ENCODE measurements around the gene ALDH8A1.

ALDH8A1 gene

GRCh38 chr6:134950482-134950881, 581 bp upstream of the ALDH8A1 start:
- DNase-seq = no peak

GRCh38 chr6:134948691-134949090, 1.2 kb downstream of the ALDH8A1 start:
- no peak for DNase-seq

GRCh38 chr6:134948142-134948541, 1.8 kb downstream of the ALDH8A1 start:
- DNase-seq = no peak

GRCh38 chr6:134945045-134945444, 4.9 kb downstream of the ALDH8A1 start:
- DNase-seq = no peak

GRCh38 chr6:134943522-134944111, 6.3 kb downstream of the ALDH8A1 start:
- no peak for DNase-seq

- DNase-seq = no peak
Observed at GRCh38 chr6:134938896-134939295, 11.0 kb downstream of the ALDH8A1 start.

GRCh38 chr6:134937426-134937825, 12.5 kb downstream of the ALDH8A1 start:
- DNase-seq = no peak

GRCh38 chr6:134936931-134937330, 13.0 kb downstream of the ALDH8A1 start:
- no peak for DNase-seq

- DNase-seq = no peak
Observed at GRCh38 chr6:134936476-134936875, 13.4 kb downstream of the ALDH8A1 start.

GRCh38 chr6:134934793-134935485, 15.0 kb downstream of the ALDH8A1 start:
- no peak for DNase-seq

GRCh38 chr6:134932535-134933470, 17.1 kb downstream of the ALDH8A1 start:
- no peak for DNase-seq

GRCh38 chr6:134932098-134932497, 17.8 kb downstream of the ALDH8A1 start:
- no peak for DNase-seq

- no peak for DNase-seq
Observed at GRCh38 chr6:134930463-134930862, 19.4 kb downstream of the ALDH8A1 start.

GRCh38 chr6:134928151-134928900, 21.6 kb downstream of the ALDH8A1 start:
- DNase-seq = no peak

- DNase-seq = no peak
Observed at GRCh38 chr6:134925800-134926199, 24.1 kb downstream of the ALDH8A1 start.

GRCh38 chr6:134921721-134922261, 28.1 kb downstream of the ALDH8A1 start:
- DNase-seq = no peak

- DNase-seq = no peak
Observed at GRCh38 chr6:134921276-134921675, 28.6 kb downstream of the ALDH8A1 start.

GRCh38 chr6:134920422-134920821, 29.5 kb downstream of the ALDH8A1 start:
- DNase-seq = no peak

- no peak for DNase-seq
Observed at GRCh38 chr6:134918418-134918961, 31.4 kb downstream of the ALDH8A1 start.

- no peak for DNase-seq
Observed at GRCh38 chr6:134911547-134911946, 38.4 kb downstream of the ALDH8A1 start.

GRCh38 chr6:134910593-134910935, 39.3 kb downstream of the ALDH8A1 start:
- no peak for DNase-seq

Data from cortex of kidney (tissue), 1 donor.